ENCODE measurements around the gene SERPINA4. TPM values are rescaled to one million over a fixed set of nuclear protein-coding genes. Genes with fewer than 3 reads are reported as not detected.

The SERPINA4 gene
- total and polyA plus RNA-seq, 2 donors (not counting 3 experiments of a cell fraction or from before 2014, with no cell fraction given), result not detected

DNA sequence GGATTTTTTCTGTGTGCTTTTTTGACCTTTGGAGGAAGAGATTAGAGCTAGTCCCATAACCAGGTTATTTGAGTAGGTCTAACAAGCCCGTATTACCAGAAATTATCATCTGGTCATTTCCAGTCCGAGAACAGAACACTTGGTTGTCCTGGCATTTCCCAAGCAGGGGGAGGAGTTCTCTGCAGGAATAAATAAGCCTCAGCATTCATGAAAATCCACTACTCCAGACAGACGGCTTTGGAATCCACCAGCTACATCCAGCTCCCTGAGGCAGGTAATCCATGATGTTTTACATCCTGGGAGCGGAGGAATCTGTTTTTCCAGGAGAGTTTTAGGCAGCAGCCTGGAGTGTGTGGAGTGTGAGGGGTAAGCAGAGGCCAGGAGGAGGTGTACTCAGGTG, 50.9 kb downstream of the SERPINA4 start, which contains the start of gene SERPINA3:
Gene SERPINA3 (plus strand): TSS at position 218 of the 400 bp plus-strand sequence. CDS start 2,051 bp downstream, outside the sequence.
- POLR2A ChIA-PET, result no interaction called here
- dilution Hi-C loops (cut with MboI; ENCODE audit: extremely low pct_ligation_motif_present, low sequenced_read_pairs) (no loop called here), intact Hi-C loops (cut with micrococcal nuclease) (no loop called here)
- no peak within 1 kb of the TSS for H2AFZ ChIP-seq (ENCODE audit: low read depth, low read length)
- H3K9me1 ChIP-seq (replicated peaks; ENCODE audit: control insufficient read depth, extremely low read depth, insufficient read depth, low read length), result no peaks in the 10 kb centered on the region
- H3K27ac ChIP-seq (ENCODE audit: insufficient read depth, low read depth, low read length), result no peak within 1 kb of the TSS
- no peaks in the 10 kb centered on the region for H3K79me2 ChIP-seq (ENCODE audit: control insufficient read depth, insufficient read depth, low read length)
- FAIRE-seq (no peak), DNase-seq (ENCODE audit: low read depth, low spot score) (no peak)
- no peak within 1 kb of the TSS for H3K4me3 ChIP-seq (replicated peaks in 1 of 3; ENCODE audit: insufficient read depth in 1 of 3, low read depth in 1 of 3, low read length in 3 of 3)
- no TSS peak for BruUV-seq (replicated peaks)
- TF ChIP-seq FOS (IDR thresholded peaks at IDR 0.05; ENCODE audit: borderline replicate concordance, insufficient read depth, low read length), result no peak
- TF ChIP-seq, protein P1, sequence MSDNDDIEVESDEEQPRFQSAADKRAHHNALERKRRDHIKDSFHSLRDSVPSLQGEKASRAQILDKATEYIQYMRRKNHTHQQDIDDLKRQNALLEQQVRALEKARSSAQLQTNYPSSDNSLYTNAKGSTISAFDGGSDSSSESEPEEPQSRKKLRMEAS (IDR thresholded peaks at IDR 0.05; ENCODE audit: insufficient read depth, insufficient read length), result no peak
- TF ChIP-seq EZH2 (IDR thresholded peaks at IDR 0.05; ENCODE audit: borderline replicate concordance, low read depth, low read length, severe bottlenecking), result no peak
- TF ChIP-seq, protein P2, sequence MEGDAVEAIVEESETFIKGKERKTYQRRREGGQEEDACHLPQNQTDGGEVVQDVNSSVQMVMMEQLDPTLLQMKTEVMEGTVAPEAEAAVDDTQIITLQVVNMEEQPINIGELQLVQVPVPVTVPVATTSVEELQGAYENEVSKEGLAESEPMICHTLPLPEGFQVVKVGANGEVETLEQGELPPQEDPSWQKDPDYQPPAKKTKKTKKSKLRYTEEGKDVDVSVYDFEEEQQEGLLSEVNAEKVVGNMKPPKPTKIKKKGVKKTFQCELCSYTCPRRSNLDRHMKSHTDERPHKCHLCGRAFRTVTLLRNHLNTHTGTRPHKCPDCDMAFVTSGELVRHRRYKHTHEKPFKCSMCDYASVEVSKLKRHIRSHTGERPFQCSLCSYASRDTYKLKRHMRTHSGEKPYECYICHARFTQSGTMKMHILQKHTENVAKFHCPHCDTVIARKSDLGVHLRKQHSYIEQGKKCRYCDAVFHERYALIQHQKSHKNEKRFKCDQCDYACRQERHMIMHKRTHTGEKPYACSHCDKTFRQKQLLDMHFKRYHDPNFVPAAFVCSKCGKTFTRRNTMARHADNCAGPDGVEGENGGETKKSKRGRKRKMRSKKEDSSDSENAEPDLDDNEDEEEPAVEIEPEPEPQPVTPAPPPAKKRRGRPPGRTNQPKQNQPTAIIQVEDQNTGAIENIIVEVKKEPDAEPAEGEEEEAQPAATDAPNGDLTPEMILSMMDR (IDR thresholded peaks at IDR 0.05; ENCODE audit: extremely low read depth in 1 of 2, insufficient read depth in 1 of 2, low read depth in 1 of 2, low read length in 2 of 2), result no peak
- no peak for TF ChIP-seq JUN (IDR thresholded peaks at IDR 0.05; ENCODE audit: borderline replicate concordance, insufficient read depth, insufficient read length, low read depth)
- no peak for TF ChIP-seq MYC (IDR thresholded peaks at IDR 0.05; ENCODE audit: low read depth, low read length)
- TF ChIP-seq POLR2AphosphoS5 (IDR thresholded peaks at IDR 0.05; ENCODE audit: insufficient read depth, low read depth, low read length), result no peak
- TF ChIP-seq POLR2A (IDR thresholded peaks at IDR 0.05; ENCODE audit: low read depth, low read length), result no peak
- TF ChIP-seq GATA2 (IDR thresholded peaks at IDR 0.05; ENCODE audit: insufficient read depth, insufficient read length, low read depth, low read length), result no peak
- CTCF ChIA-PET, result interaction anchor here (1.3 kb wide), 1 partner anchor 31 kb away, joined by 4 read pairs; the partner anchor contains the start of gene SERPINA5
- H4K20me1 ChIP-seq (replicated peaks; ENCODE audit: control insufficient read depth, extremely low read depth, insufficient read depth, low read length), result no peaks in the 10 kb centered on the region
- no peaks in the 10 kb centered on the region for H3K4me1 ChIP-seq (ENCODE audit: control insufficient read depth, extremely low read depth, insufficient read depth, low read length)
- H3K4me2 ChIP-seq (ENCODE audit: insufficient read depth, low read length), result no peak within 1 kb of the TSS
- no peaks in the 10 kb centered on the region for H3K36me3 ChIP-seq (ENCODE audit: control insufficient read depth in 2 of 2, extremely low read depth in 1 of 2, insufficient read depth in 2 of 2, low read length in 2 of 2)
- no peaks in the 10 kb centered on the region for H3K27me3 ChIP-seq (ENCODE audit: control insufficient read depth in 2 of 2, insufficient read depth in 2 of 2, low read length in 2 of 2)
- H3K9ac ChIP-seq (replicated peaks; ENCODE audit: extremely low read depth, insufficient read depth, low read length), result no peak within 1 kb of the TSS
- H3K9me3 ChIP-seq (replicated peaks; ENCODE audit: control insufficient read depth, insufficient read depth, low read length), result no peaks in the 10 kb centered on the region

Data from endothelial cell of umbilical vein (primary cell).